BLaER1 treated with 17β-estradiol and CSF1 and Interleukin-3, amounts not matched to agents 10 nM and 100 nM (cell line): ENCODE data around the gene MPI.

Source experiments
- H3K27ac ChIP-seq, 11 experiments: shearing (Covaris generic); formaldehyde crosslinking; 2 replicates each; pipeline ENCODE4 v1.8.1; 2022
- H3K27me3 ChIP-seq, 11 experiments: shearing (Covaris generic); formaldehyde crosslinking; 2 replicates each; pipeline ENCODE4 v1.8.1; 2022
- H3K36me3 ChIP-seq, 11 experiments: shearing (Covaris generic); formaldehyde crosslinking; 2 replicates each; pipeline ENCODE4 v1.8.1; 2022
- H3K4me1 ChIP-seq, 10 experiments: shearing (Covaris generic); formaldehyde crosslinking; 2 replicates each; pipeline ENCODE4 v1.8.1; 2022
- H3K4me2 ChIP-seq, 11 experiments: shearing (Covaris generic); formaldehyde crosslinking; 2 replicates each; pipeline ENCODE4 v1.8.1; 2022
- H3K4me3 ChIP-seq, 10 experiments: shearing (Covaris generic); formaldehyde crosslinking; 2 replicates each; pipeline ENCODE4 v1.8.1; 2022
- H3K9ac ChIP-seq, 11 experiments: shearing (Covaris generic); formaldehyde crosslinking; 2 replicates each; pipeline ENCODE4 v1.8.1; 2022
- H3K9me3 ChIP-seq, 11 experiments: shearing (Covaris generic); formaldehyde crosslinking; replicated peaks in 1 of 11; 2 replicates each; pipeline ENCODE4 v1.8.1; 2022
- H4K20me1 ChIP-seq, 11 experiments: shearing (Covaris generic); formaldehyde crosslinking; 2 replicates each; pipeline ENCODE4 v1.8.1; 2022
- Cebpa-rat ChIP-seq, 11 experiments: shearing (Covaris generic); IDR thresholded peaks; 2 replicates each; pipeline ENCODE4 v1.8.1; 2022

MPI gene

GRCh38 chr15:74866090-74866489, 23.8 kb upstream of the MPI start:
- Histone ChIP-seq H4K20me1 (peaks cover 17 to 96% (median 43%) of the 10 kb centered on the region in 11 experiments; a peak in 20 of 22 replicates), H3K4me1 (peaks cover 67 to 86% (median 80%) of the 10 kb centered on the region in 10 experiments), H3K9ac (peak overlapping the region in 8 of 11 experiments; percentile 2 to 27 (median 16); a peak in 7 of 22 replicates), H3K9me3 (peaks cover 0 to 14% (median 9%) of the 10 kb centered on the region in 11 experiments; a peak in 10 of 22 replicates), H3K27ac (peak overlapping the region; percentile 10 to 100 (median 48); a peak in 17 of 22 replicates), H3K4me2 (peak overlapping the region; percentile 41 to 100 (median 96)), H3K36me3 (peaks cover 5 to 45% (median 27%) of the 10 kb centered on the region in 11 experiments; a peak in 19 of 22 replicates), H3K4me3 (no peak overlapping the region), H3K27me3 (no peaks in the 10 kb centered on the region)
- TF ChIP-seq Cebpa-rat (IDR thresholded peaks at IDR 0.05), result no peak

GRCh38 chr15:74867466-74868038, 22.3 kb upstream of the MPI start:
- Histone ChIP-seq H3K27me3 (no peaks in the 10 kb centered on the region), H3K9ac (peak overlapping the region in 9 of 11 experiments; percentile 68 to 99 (median 94); a peak in 19 of 22 replicates), H3K4me3 (peak overlapping the region in 8 of 10 experiments; percentile 4 to 42 (median 9); a peak in 6 of 20 replicates), H3K36me3 (peaks cover 5 to 45% (median 27%) of the 10 kb centered on the region in 11 experiments; a peak in 19 of 22 replicates), H3K4me2 (peak overlapping the region; percentile 77 to 100 (median 98)), H3K9me3 (peaks cover 0 to 14% (median 9%) of the 10 kb centered on the region in 11 experiments; a peak in 10 of 22 replicates), H4K20me1 (peaks cover 23 to 96% (median 32%) of the 10 kb centered on the region in 11 experiments; a peak in 20 of 22 replicates), H3K27ac (peak overlapping the region; percentile 89 to 100 (median 95); a peak in 21 of 22 replicates), H3K4me1 (peaks cover 82 to 95% (median 90%) of the 10 kb centered on the region in 10 experiments)
- TF ChIP-seq Cebpa-rat (IDR thresholded peaks at IDR 0.05), result no peak

- TF ChIP-seq Cebpa-rat (IDR thresholded peaks at IDR 0.05), result peak in 2 of 11 experiments; percentile 9 to 34; a peak in 2 of 22 replicates
- Histone ChIP-seq H3K4me1 (peaks cover 83 to 93% (median 89%) of the 10 kb centered on the region in 10 experiments), H3K36me3 (peaks cover 5 to 42% (median 27%) of the 10 kb centered on the region in 11 experiments; a peak in 19 of 22 replicates), H3K4me3 (peak overlapping the region in 8 of 10 experiments; percentile 7 to 55 (median 38); a peak in 9 of 20 replicates), H4K20me1 (peaks cover 17 to 94% (median 30%) of the 10 kb centered on the region in 11 experiments; a peak in 20 of 22 replicates), H3K27ac (peak overlapping the region; percentile 89 to 100 (median 95)), H3K9me3 (peaks cover 0 to 14% (median 9%) of the 10 kb centered on the region in 11 experiments; a peak in 10 of 22 replicates), H3K4me2 (peak overlapping the region; percentile 77 to 100 (median 98)), H3K27me3 (no peaks in the 10 kb centered on the region), H3K9ac (peak overlapping the region in 10 of 11 experiments; percentile 21 to 99 (median 95); a peak in 20 of 22 replicates)
These were observed 21.8 kb upstream of the MPI start for GRCh38 chr15:74868059-74868458.

- H3K36me3 ChIP-seq, result peaks cover 5 to 30% (median 22%) of the 10 kb centered on the region in 11 experiments; a peak in 17 of 22 replicates
- H4K20me1 ChIP-seq, result peaks cover 5 to 82% (median 17%) of the 10 kb centered on the region in 11 experiments; a peak in 20 of 22 replicates
- peaks cover 0 to 14% (median 9%) of the 10 kb centered on the region in 11 experiments; a peak in 10 of 22 replicates for H3K9me3 ChIP-seq
- H3K27ac ChIP-seq, result peak overlapping the region; percentile 89 to 100 (median 95)
- no peaks in the 10 kb centered on the region for H3K27me3 ChIP-seq
- H3K4me1 ChIP-seq, result peaks cover 82 to 88% (median 85%) of the 10 kb centered on the region in 10 experiments
- no peak for TF ChIP-seq Cebpa-rat (IDR thresholded peaks at IDR 0.05)
- H3K4me2 ChIP-seq, result peak overlapping the region; percentile 77 to 100 (median 98)
- peak overlapping the region; percentile 68 to 99 (median 95) for H3K9ac ChIP-seq
- H3K4me3 ChIP-seq, result peak overlapping the region in 7 of 10 experiments; percentile 17 to 55 (median 46); a peak in 13 of 20 replicates
These were observed 20.5 kb upstream of the MPI start for GRCh38 chr15:74869372-74869725.

GRCh38 chr15:74869726-74870407, 20.0 kb upstream of the MPI start:
- Histone ChIP-seq H3K9me3 (peaks cover 0 to 14% (median 9%) of the 10 kb centered on the region in 11 experiments; a peak in 10 of 22 replicates), H4K20me1 (peaks cover 0 to 77% (median 12%) of the 10 kb centered on the region in 11 experiments; a peak in 17 of 22 replicates), H3K27me3 (no peaks in the 10 kb centered on the region), H3K27ac (peak overlapping the region; percentile 89 to 100 (median 96)), H3K4me2 (peak overlapping the region; percentile 89 to 100 (median 98)), H3K4me1 (peaks cover 77 to 83% (median 81%) of the 10 kb centered on the region in 10 experiments), H3K4me3 (peak overlapping the region; percentile 17 to 87 (median 58); a peak in 16 of 20 replicates), H3K9ac (peak overlapping the region; percentile 90 to 99 (median 96)), H3K36me3 (peaks cover 5 to 27% (median 20%) of the 10 kb centered on the region in 11 experiments; a peak in 16 of 22 replicates)
- no peak for TF ChIP-seq Cebpa-rat (IDR thresholded peaks at IDR 0.05)

- Histone ChIP-seq H3K36me3 (peaks cover 5 to 27% (median 20%) of the 10 kb centered on the region in 11 experiments; a peak in 16 of 22 replicates), H3K4me1 (peaks cover 70 to 79% (median 75%) of the 10 kb centered on the region in 10 experiments), H3K4me3 (peak overlapping the region; percentile 35 to 87 (median 74); a peak in 19 of 20 replicates), H4K20me1 (peaks cover 0 to 70% (median 11%) of the 10 kb centered on the region in 11 experiments; a peak in 16 of 22 replicates), H3K9me3 (peaks cover 0 to 14% (median 9%) of the 10 kb centered on the region in 11 experiments; a peak in 10 of 22 replicates), H3K4me2 (peak overlapping the region; percentile 89 to 100 (median 98)), H3K27me3 (no peaks in the 10 kb centered on the region), H3K27ac (peak overlapping the region; percentile 89 to 100 (median 96)), H3K9ac (peak overlapping the region; percentile 90 to 99 (median 96))
- TF ChIP-seq Cebpa-rat (IDR thresholded peaks at IDR 0.05), result no peak
These were observed 19.2 kb upstream of the MPI start for GRCh38 chr15:74870436-74871215.

- Histone ChIP-seq H3K4me3 (peak overlapping the region; percentile 68 to 87 (median 78)), H3K27me3 (no peaks in the 10 kb centered on the region), H3K36me3 (peaks cover 0 to 16% (median 7%) of the 10 kb centered on the region in 11 experiments; a peak in 12 of 22 replicates), H3K4me2 (peak overlapping the region; percentile 89 to 100 (median 98)), H3K9ac (peak overlapping the region; percentile 90 to 99 (median 96)), H3K27ac (peak overlapping the region; percentile 89 to 100 (median 96)), H3K4me1 (peaks cover 49 to 59% (median 55%) of the 10 kb centered on the region in 10 experiments), H4K20me1 (peaks cover 0 to 51% (median 11%) of the 10 kb centered on the region in 11 experiments; a peak in 16 of 22 replicates), H3K9me3 (peaks cover 0 to 6% (median 2%) of the 10 kb centered on the region in 11 experiments; a peak in 10 of 22 replicates)
- no peak for TF ChIP-seq Cebpa-rat (IDR thresholded peaks at IDR 0.05)
These were observed 17.2 kb upstream of the MPI start for GRCh38 chr15:74872702-74873035.
